NB4 (cell line): ENCODE measurements around the gene MAP3K12.

Source experiments
- POLR2A ChIP-seq: IDR thresholded peaks from 2 replicates; pipeline ENCODE4 v1.6.1; 2011; ENCODE audit warnings: mild to moderate bottlenecking; ENCODE audit not compliant: insufficient read length; ENCODE audit errors: extremely low read depth
- TF ChIP-seq, protein P1 (sequence below): IDR thresholded peaks from one replicate; pipeline ENCODE4 v1.5.1; 2012; ENCODE audit warnings: low read depth, low read length

DNA sequence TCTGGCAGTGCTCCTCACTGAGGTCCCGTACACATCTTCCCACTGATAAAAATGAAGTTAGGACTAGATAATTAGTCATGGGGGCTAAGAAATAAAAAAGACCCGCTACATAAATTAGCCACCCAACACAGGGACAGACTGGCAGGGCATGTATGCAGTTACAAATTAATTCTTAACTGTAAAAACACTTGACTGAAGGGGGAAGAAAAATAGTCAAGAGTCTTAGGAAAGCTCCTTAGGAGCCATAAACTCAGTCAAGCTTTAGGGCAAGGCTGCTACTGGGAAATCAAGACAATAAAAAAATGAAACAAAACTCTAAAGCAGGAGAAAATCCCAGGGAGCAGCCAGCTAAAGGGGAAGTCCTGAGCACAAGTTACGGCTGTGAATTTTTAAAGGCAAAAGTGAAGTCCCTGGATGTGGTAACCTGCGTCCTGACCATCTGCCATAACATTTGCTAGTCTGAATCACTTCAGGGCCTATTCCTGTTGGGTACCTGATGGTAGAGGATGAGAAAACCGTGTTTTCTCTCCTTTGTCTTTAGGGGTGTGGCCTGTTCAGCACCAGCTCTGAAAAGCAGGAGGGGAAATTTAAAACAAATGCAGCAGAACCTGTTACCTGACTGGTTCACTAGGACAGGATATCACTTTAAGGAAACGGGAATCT, 15.5 kb upstream of the MAP3K12 start:
- TF ChIP-seq, protein P1, sequence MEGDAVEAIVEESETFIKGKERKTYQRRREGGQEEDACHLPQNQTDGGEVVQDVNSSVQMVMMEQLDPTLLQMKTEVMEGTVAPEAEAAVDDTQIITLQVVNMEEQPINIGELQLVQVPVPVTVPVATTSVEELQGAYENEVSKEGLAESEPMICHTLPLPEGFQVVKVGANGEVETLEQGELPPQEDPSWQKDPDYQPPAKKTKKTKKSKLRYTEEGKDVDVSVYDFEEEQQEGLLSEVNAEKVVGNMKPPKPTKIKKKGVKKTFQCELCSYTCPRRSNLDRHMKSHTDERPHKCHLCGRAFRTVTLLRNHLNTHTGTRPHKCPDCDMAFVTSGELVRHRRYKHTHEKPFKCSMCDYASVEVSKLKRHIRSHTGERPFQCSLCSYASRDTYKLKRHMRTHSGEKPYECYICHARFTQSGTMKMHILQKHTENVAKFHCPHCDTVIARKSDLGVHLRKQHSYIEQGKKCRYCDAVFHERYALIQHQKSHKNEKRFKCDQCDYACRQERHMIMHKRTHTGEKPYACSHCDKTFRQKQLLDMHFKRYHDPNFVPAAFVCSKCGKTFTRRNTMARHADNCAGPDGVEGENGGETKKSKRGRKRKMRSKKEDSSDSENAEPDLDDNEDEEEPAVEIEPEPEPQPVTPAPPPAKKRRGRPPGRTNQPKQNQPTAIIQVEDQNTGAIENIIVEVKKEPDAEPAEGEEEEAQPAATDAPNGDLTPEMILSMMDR = no peak
- no peak for TF ChIP-seq POLR2A
